ENCODE results near the gene STX3. TPM values are rescaled to one million over a fixed set of nuclear protein-coding genes. Genes with fewer than 3 reads are reported as not detected.
A peak's percentile ranks its signal among the peaks of the same experiment; 100 is the strongest.

STX3 gene
- polyA plus RNA-seq, 2 of the 4 experiments (the other 2 are of a cell fraction) = 15.2 to 15.4 TPM

DNA sequence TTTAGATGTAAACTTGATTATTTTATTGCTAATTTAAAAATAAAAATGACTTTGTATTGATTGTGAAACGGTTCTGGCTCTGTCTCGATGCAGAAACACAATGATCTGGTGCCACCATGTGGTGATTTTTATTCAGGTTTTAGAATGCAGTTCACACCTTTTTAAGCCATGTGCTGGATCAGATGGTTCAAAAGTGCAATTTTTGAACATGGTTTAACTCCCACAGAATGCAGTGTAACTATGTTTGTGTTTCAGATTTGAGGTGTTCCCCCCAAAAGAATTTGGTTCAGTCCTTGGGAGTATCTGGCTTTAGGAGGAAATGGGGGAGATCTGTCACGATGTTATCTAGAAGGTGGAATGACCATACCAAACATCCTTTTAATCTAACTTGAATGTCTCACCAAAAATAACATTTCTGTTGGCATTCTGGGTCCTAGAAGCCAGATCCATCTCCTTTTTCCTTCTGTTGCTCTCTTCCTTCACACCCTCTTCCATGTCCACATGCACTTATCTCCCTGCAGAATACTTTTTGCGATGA is 47.5 kb downstream of the STX3 start:
- no peak for FAIRE-seq
- H3K27ac ChIP-seq = no peak overlapping the region
- DNase-seq (ENCODE audit: low read depth in 1 of 2, low spot score in 1 of 2) = peak in 1 of 2 experiments; percentile 58
- no peak overlapping the region for H3K4me2 ChIP-seq
- H3K4me1 ChIP-seq = peaks cover 17% of the 10 kb centered on the region; the same call in 2 of the 3 replicates
- 46% methylated on average over 4 of the region's 4 CpGs for WGBS (ENCODE audit: missing lambda C conversion rate)
- CTCF ChIA-PET = interaction anchor here (1.0 to 16.3 kb wide), 15 partner anchors 11 to 631 kb away, joined by 3 to 261 read pairs (median 6); partner anchors contain the start of genes DTX4 and STX3
- peak; percentile 91 to 94 for TF ChIP-seq RAD21 (conservative IDR thresholded peaks at IDR 0.05 in 1 of 2, IDR thresholded peaks at IDR 0.05 in 1 of 2)
- TF ChIP-seq CEBPB (IDR thresholded peaks at IDR 0.05) = peak; percentile 85 to 89
- TF ChIP-seq FOSL2 (IDR thresholded peaks at IDR 0.05) = no peak
- no peak for TF ChIP-seq FOSL2 (CRISPR knock-in tag; IDR thresholded peaks at IDR 0.05)
- no peak for TF ChIP-seq ZNF302 (CRISPR knock-in tag; IDR thresholded peaks at IDR 0.05)
- TF ChIP-seq, protein P1, sequence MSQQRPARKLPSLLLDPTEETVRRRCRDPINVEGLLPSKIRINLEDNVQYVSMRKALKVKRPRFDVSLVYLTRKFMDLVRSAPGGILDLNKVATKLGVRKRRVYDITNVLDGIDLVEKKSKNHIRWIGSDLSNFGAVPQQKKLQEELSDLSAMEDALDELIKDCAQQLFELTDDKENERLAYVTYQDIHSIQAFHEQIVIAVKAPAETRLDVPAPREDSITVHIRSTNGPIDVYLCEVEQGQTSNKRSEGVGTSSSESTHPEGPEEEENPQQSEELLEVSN (IDR thresholded peaks at IDR 0.05; ENCODE audit: borderline replicate concordance, low read depth) = peak; percentile 73; the same call in 1 of the 2 replicates
- TF ChIP-seq, protein P2, sequence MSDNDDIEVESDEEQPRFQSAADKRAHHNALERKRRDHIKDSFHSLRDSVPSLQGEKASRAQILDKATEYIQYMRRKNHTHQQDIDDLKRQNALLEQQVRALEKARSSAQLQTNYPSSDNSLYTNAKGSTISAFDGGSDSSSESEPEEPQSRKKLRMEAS (IDR thresholded peaks at IDR 0.05) = peak; percentile 85
- TF ChIP-seq, protein P3, sequence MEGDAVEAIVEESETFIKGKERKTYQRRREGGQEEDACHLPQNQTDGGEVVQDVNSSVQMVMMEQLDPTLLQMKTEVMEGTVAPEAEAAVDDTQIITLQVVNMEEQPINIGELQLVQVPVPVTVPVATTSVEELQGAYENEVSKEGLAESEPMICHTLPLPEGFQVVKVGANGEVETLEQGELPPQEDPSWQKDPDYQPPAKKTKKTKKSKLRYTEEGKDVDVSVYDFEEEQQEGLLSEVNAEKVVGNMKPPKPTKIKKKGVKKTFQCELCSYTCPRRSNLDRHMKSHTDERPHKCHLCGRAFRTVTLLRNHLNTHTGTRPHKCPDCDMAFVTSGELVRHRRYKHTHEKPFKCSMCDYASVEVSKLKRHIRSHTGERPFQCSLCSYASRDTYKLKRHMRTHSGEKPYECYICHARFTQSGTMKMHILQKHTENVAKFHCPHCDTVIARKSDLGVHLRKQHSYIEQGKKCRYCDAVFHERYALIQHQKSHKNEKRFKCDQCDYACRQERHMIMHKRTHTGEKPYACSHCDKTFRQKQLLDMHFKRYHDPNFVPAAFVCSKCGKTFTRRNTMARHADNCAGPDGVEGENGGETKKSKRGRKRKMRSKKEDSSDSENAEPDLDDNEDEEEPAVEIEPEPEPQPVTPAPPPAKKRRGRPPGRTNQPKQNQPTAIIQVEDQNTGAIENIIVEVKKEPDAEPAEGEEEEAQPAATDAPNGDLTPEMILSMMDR (IDR thresholded peaks at IDR 0.05) = peak; percentile 92
- TF ChIP-seq SMC3 (IDR thresholded peaks at IDR 0.05) = peak; percentile 89
- no peak for TF ChIP-seq CHD4 (IDR thresholded peaks at IDR 0.05; ENCODE audit: borderline replicate concordance)
- no peak for TF ChIP-seq ESRRA (IDR thresholded peaks at IDR 0.05; ENCODE audit: borderline replicate concordance, low read length)
- no peak overlapping the region for H3K4me3 ChIP-seq
- POLR2A ChIA-PET = no interaction called here
- ATAC-seq = peak; percentile 73 to 82; a peak in 5 of 6 replicates
- H3K9me3 ChIP-seq = no peaks in the 10 kb centered on the region

- peaks cover 17% of the 10 kb centered on the region; the same call in 2 of the 3 replicates for H3K4me1 ChIP-seq
- no peak for FAIRE-seq
- POLR2A ChIA-PET = no interaction called here
- no peaks in the 10 kb centered on the region for H3K9me3 ChIP-seq
- H3K4me2 ChIP-seq = no peak overlapping the region
- no peak overlapping the region for H3K4me3 ChIP-seq
- no peak for DNase-seq (ENCODE audit: low read depth in 1 of 2, low spot score in 1 of 2)
- ATAC-seq = no peak
- H3K27ac ChIP-seq = no peak overlapping the region
- TF ChIP-seq HOXB13 (CRISPR knock-in tag; IDR thresholded peaks at IDR 0.05; ENCODE audit: low read depth) = no peak
- TF ChIP-seq CBX8 (IDR thresholded peaks at IDR 0.05) = no peak
- no peak for TF ChIP-seq JUN (IDR thresholded peaks at IDR 0.05)
- WGBS (ENCODE audit: missing lambda C conversion rate) = 89% methylated on average over 2 of the region's 2 CpGs
- CTCF ChIA-PET = interaction anchor here (0.6 to 16.3 kb wide), 7 partner anchors 12 to 382 kb away, joined by 3 to 261 read pairs (median 4); partner anchors contain the start of gene STX3
Observed at GRCh38 chr11:59804061-59804460, 48.9 kb downstream of the STX3 start.

GRCh38 chr11:59807047-59807610 is 52.0 kb downstream of the STX3 start:
- no peak for ATAC-seq
- Histone ChIP-seq H3K27ac (no peak overlapping the region), H3K4me1 (peaks cover 14% of the 10 kb centered on the region; the same call in 2 of the 3 replicates), H3K9me3 (no peaks in the 10 kb centered on the region), H3K4me3 (no peak overlapping the region), H3K4me2 (no peak overlapping the region)
- CTCF ChIA-PET = interaction anchor here (0.8 to 16.3 kb wide), 2 partner anchors 40 to 55 kb away, joined by 4 to 261 read pairs; partner anchors contain the start of gene STX3
- WGBS (ENCODE audit: missing lambda C conversion rate) = 90% methylated on average over 1 of the region's 1 CpG
- POLR2A ChIA-PET = no interaction called here
- no peak for TF ChIP-seq NR3C1 (IDR thresholded peaks at IDR 0.05)
- TF ChIP-seq MYC (IDR thresholded peaks at IDR 0.05; ENCODE audit: borderline replicate concordance, low read length) = no peak
- FAIRE-seq = no peak
- no peak for DNase-seq (ENCODE audit: low read depth in 1 of 2, low spot score in 1 of 2)

All from A549 (cell line).